Panc1 (cell line): ENCODE measurements around the gene SHB.

Experiments used
- CTCF ChIP-seq: fragments of 450-650 bp; IDR thresholded peaks from 2 replicates; pipeline ENCODE4 v1.5.1; 2017; ENCODE audit warnings: mild to moderate bottlenecking
- POLR2AphosphoS5 ChIP-seq: IDR thresholded peaks from 2 replicates; pipeline ENCODE4 v1.6.1; 2012; ENCODE audit warnings: mild to moderate bottlenecking, low read depth, low read length, moderate library complexity
- REST ChIP-seq, 2 experiments: IDR thresholded peaks; 2 replicates each; pipeline ENCODE4 v1.6.1; 2011 to 2012; ENCODE audit warnings: low read depth in 2 of 2, control low read depth in 1 of 2, low read length in 1 of 2, mild to moderate bottlenecking in 1 of 2, moderate library complexity in 1 of 2; ENCODE audit not compliant: insufficient read depth in 1 of 2
- SIN3A ChIP-seq: IDR thresholded peaks from 2 replicates; pipeline ENCODE4 v1.6.1; 2012; ENCODE audit warnings: low read depth, mild to moderate bottlenecking, low read length, moderate library complexity, borderline replicate concordance; ENCODE audit not compliant: insufficient read depth
- TCF7L2 ChIP-seq: IDR thresholded peaks from 2 replicates; pipeline ENCODE4 v1.6.1; 2011; ENCODE audit warnings: mild to moderate bottlenecking, low read depth, low read length, inconsistent platforms

DNA sequence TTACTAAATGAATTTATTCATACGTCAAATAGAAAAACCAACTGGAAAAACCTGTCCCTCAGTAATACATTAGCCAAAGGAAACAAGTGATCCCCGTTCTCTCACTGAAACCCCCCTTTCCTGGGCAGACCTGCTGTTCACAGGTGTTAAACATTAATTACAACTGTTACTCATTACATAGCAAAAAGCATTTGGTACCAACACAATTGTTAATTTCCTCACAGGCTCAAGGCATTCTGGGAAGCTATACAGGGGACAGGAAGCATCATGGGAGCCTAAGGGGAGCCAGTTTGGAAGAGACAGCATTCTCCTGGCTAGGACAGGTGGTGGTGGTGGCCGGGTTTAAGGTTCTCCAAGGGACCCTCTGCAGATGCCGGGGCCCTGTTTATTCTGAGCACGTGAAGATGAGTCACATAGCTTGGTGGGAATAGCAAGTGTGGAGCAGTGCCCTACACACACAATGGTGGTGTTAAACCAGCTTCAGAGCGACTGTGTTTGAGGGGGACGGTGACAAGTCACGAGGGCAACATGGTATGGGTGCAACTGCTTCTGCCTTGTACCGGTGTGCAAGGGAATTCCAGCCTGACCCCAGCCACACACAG lies 102.5 kb downstream of the SHB start:
- no peak for TF ChIP-seq CTCF
- TF ChIP-seq SIN3A = no peak
- TF ChIP-seq POLR2AphosphoS5 = no peak
- TF ChIP-seq REST (IDR thresholded peaks at IDR 0.05; ENCODE audit: insufficient read depth in 1 of 2, low read depth in 2 of 2, low read length in 1 of 2) = no peak
- no peak for TF ChIP-seq TCF7L2
